GM18951 (cell line): ENCODE data around the gene AARS1.
"Not testable (repeated sequence)": the region's sequence is repeated elsewhere in the genome, so short reads cannot be mapped to it uniquely, and the experiment has no call there.

ENCODE experiments used
- POLR2A ChIP-seq: IDR thresholded peaks from 4 replicates; pipeline ENCODE4 v1.6.1; 2011; ENCODE audit warnings: mild to moderate bottlenecking; ENCODE audit not compliant: insufficient read length, insufficient read depth; ENCODE audit errors: extremely low read depth
- in situ Hi-C: fragments of 300-500 bp; cut with MboI; formaldehyde crosslinking; loops from one replicate; pipeline ENCODE4 v1.12.0; 2022; ENCODE audit warnings: low sequenced_read_pairs, mixed read lengths, inconsistent platforms; ENCODE audit not compliant: unreplicated experiment

AARS1 gene

GRCh38 chr16:70258065-70258464 lies 31.2 kb downstream of the AARS1 start:
- in situ Hi-C loops = no loop called here
- TF ChIP-seq POLR2A = no peak

DNA sequence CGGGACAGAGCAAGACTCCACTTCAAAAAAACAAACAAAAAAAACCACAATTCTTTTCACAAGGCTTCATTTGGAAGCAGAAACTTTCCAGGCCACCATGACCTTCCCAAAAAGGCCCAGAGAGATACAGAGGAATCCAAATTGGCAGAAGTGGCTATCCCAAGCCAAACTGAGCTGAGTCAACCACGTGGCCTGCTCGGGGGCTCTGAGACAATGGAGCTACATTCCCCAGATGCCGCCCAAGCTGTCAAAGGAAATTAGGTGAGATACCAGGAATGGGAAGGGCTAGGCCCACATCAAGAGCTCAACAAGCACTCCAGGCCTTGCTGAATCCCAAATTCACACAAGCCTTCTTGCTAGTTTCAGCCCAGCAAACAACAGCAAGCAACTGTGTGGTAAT lies 31.9 kb downstream of the AARS1 start:
- no peak for TF ChIP-seq POLR2A
- in situ Hi-C loops = no loop called here

GRCh38 chr16:70255574-70255973 lies 33.7 kb downstream of the AARS1 start:
- in situ Hi-C loops = no loop called here
- TF ChIP-seq POLR2A = no peak

DNA sequence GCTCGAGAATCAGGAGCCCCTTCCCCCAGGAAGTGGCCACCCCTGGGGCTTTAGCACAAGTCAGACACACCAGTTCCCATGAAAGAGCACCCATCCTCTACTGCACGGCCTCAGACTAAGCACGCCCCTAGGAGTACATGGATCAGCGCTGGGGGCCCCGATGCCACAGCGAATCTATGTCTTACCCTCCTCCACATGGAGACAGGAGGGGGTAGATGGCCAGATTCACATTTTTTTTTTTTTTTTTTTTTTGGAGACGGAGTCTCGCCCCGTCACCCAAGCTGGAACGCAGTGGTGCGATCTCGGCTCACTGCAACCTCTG lies 34.4 kb downstream of the AARS1 start:
- in situ Hi-C loops = no loop called here
- TF ChIP-seq POLR2A = no peak

GRCh38 chr16:70254180-70254964 lies 34.9 kb downstream of the AARS1 start:
- TF ChIP-seq POLR2A = no peak
- in situ Hi-C loops = no loop called here

GRCh38 chr16:70253291-70254106 lies 35.8 kb downstream of the AARS1 start:
- in situ Hi-C loops = no loop called here
- TF ChIP-seq POLR2A = no peak

DNA sequence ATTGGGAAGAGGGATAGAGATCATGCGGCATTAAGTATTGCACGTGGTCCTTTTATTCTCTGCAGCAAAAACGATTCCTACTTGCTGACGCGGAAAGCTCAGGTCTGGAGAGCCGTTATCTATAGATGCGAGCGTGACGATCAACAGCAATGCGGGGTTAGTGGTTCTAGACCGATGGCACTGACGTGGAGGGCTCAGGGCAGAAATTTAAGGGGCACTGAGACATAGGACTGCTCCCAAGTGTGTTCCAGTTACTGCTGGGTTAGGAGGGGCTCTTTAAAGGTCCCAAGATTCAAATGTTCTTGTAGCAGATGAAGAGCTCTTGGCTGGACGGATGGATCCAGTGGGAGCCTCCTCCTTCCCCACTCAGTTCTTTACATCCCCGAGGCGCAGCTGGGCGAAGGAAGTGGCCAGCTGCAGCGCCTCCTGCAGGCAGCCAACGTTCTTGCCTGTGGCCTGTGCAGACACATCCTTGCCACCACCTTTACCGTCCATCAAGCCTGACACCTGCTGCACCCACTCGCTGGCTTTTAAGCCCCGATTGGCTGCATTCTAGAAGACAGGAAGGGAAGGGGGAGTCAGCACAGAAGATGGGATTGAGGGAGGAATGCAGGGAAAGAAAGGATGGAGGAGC lies 36.8 kb downstream of the AARS1 start:
- TF ChIP-seq POLR2A = no peak
- in situ Hi-C loops = no loop called here

GRCh38 chr16:70251629-70252354 lies 37.5 kb downstream of the AARS1 start, which contains the start of gene EXOSC6:
EXOSC6 (minus strand) TSS chr16:70251940; CDS start chr16:70251900, 40 bp downstream.
- peak; percentile 95 for TF ChIP-seq POLR2A
- in situ Hi-C loops = no loop called here

GRCh38 chr16:70250748-70251628 lies 38.3 kb downstream of the AARS1 start:
- in situ Hi-C loops = no loop called here
- TF ChIP-seq POLR2A = no peak

GRCh38 chr16:70249697-70250096 lies 39.6 kb downstream of the AARS1 start:
- in situ Hi-C loops = not testable (repeated sequence)

- in situ Hi-C loops = not testable (repeated sequence)
These were observed 50.5 kb downstream of the AARS1 start for GRCh38 chr16:70238773-70239172.

DNA sequence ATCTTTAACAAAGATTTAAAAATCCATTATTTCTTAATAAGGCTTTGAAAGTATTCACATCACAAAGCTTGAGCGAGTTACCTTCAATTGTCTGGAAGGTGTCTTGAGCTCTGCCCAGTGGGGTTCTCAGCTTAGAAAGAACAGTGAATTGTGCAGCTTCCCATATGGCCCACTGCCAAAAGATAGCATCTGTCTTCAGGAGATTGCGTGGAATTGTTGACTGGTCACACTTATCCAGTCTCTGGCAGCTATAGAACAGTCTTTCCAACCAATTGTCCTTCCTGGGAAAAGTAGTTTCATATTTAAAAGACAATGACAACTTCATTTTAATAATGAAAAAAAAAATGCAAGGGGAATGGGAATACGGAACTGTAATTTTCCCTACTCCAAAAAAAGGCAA lies 57.5 kb downstream of the AARS1 start:
- in situ Hi-C loops = not testable (repeated sequence)

DNA sequence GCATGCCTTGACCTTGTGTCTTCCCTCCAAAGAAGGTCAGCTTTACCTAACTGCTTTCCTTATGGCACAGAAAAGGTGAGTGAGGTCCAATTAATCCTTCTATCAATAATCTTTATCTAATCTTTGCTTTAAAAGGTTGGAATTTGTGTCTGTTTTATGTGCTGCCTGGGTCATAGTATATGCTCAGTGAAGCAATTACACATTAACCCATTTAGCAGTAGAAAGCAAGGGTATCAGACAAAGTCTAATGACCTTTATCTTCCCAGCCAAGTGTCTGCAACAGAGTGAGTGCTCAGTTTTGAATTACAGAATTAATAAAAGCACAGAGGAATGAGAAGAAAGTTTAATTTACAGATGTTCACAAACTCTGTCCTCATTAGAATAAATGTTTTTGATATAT lies 63.3 kb downstream of the AARS1 start:
- in situ Hi-C loops = not testable (repeated sequence)

- in situ Hi-C loops = not testable (repeated sequence)
These were observed 63.9 kb downstream of the AARS1 start for GRCh38 chr16:70225430-70225829.

GRCh38 chr16:70224645-70225044 lies 64.7 kb downstream of the AARS1 start:
- in situ Hi-C loops = not testable (repeated sequence)

GRCh38 chr16:70223971-70224513 lies 65.3 kb downstream of the AARS1 start:
- in situ Hi-C loops = not testable (repeated sequence)

DNA sequence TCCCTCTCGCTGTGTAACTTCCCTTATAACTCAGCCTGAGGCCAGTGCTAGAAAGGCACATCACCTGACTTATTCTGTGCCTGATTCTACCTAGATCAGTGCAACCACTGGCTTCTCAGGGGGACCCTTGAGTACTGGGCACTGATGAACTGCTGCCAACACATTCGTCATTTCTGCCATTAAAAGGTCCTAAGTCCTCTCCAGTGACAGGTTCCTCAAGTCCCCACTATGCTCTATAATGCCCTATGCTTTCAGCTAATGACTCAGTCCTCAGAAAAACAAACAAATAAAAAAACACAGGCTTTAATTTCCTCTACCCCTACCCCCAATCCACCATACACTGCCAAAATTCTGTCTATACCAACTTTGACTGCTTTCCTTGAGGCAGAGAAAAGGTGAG lies 66.1 kb downstream of the AARS1 start:
- in situ Hi-C loops = not testable (repeated sequence)
